MM.1S (cell line): ENCODE data around the gene SZT2.

Experiments
- CTCF ChIP-seq: fragments of 300-600 bp; sonication (generic); IDR thresholded peaks from 2 replicates; pipeline ENCODE4 v1.5.1; 2016; ENCODE audit warnings: antibody characterized with exemption, low read length, mixed read lengths
- EZH2 ChIP-seq: fragments of 300-600 bp; sonication (generic); optimal IDR thresholded peaks from 2 replicates; pipeline ENCODE3; 2017; ENCODE audit warnings: low read depth, mild to moderate bottlenecking, antibody characterized with exemption, low read length, mixed read lengths

GRCh38 chr1:43446388-43446740 is 56.7 kb downstream of the SZT2 start:
- TF ChIP-seq CTCF: no peak
- no peak for TF ChIP-seq EZH2
